H9 (cell line): ENCODE results near the gene KCNN3. TPM values are rescaled to one million over a fixed set of nuclear protein-coding genes. Genes with fewer than 3 reads are reported as not detected.

Experiments
- DNase-seq: peaks from one replicate; pipeline ENCODE4 v3.0.0-alpha.2; 2017
- H2AFZ ChIP-seq: one replicate; pipeline ENCODE4 v1.6.1; 2013; ENCODE audit warnings: mild to moderate bottlenecking, low read length, control low read depth, moderate library complexity
- H2AK5ac ChIP-seq: 2 replicates; pipeline ENCODE4 v1.6.1; 2013; ENCODE audit warnings: low read length, control low read depth, mixed read lengths; ENCODE audit not compliant: insufficient read length
- H2BK120ac ChIP-seq: one replicate; pipeline ENCODE4 v1.6.1; 2013; ENCODE audit warnings: low read depth, mild to moderate bottlenecking, low read length, control low read depth, inconsistent platforms; ENCODE audit not compliant: poor library complexity, severe bottlenecking
- H2BK12ac ChIP-seq: 2 replicates; pipeline ENCODE4 v1.6.1; 2013; ENCODE audit warnings: low read length, control low read depth, mixed read lengths, low read depth; ENCODE audit not compliant: insufficient read length
- H2BK15ac ChIP-seq: 2 replicates; pipeline ENCODE4 v1.6.1; 2013; ENCODE audit warnings: low read depth, low read length, control low read depth
- H2BK20ac ChIP-seq: one replicate; pipeline ENCODE4 v1.6.1; 2013; ENCODE audit warnings: low read depth, mild to moderate bottlenecking, low read length, control low read depth, inconsistent platforms; ENCODE audit not compliant: poor library complexity, severe bottlenecking
- H2BK5ac ChIP-seq: 2 replicates; pipeline ENCODE4 v1.6.1; 2013; ENCODE audit warnings: low read length, control low read depth, mixed read lengths; ENCODE audit not compliant: insufficient read length
- H3K14ac ChIP-seq: 2 replicates; pipeline ENCODE4 v1.6.1; 2013; ENCODE audit warnings: low read length, control low read depth; ENCODE audit not compliant: insufficient read depth
- H3K18ac ChIP-seq: 2 replicates; pipeline ENCODE4 v1.6.1; 2013; ENCODE audit warnings: low read depth, mild to moderate bottlenecking, mixed read lengths, low read length, control low read depth; ENCODE audit not compliant: insufficient read length
- H3K23ac ChIP-seq: 2 replicates; pipeline ENCODE4 v1.6.1; 2013; ENCODE audit warnings: low read length, control low read depth, mixed read lengths, low read depth; ENCODE audit not compliant: insufficient read length
- H3K23me2 ChIP-seq: 2 replicates; pipeline ENCODE4 v1.6.1; 2013; ENCODE audit warnings: low read depth, mild to moderate bottlenecking, mixed read lengths, low read length, control low read depth; ENCODE audit not compliant: insufficient read length, poor library complexity, severe bottlenecking
- H3K27ac ChIP-seq: 2 replicates; pipeline ENCODE4 v1.5.1; 2013; ENCODE audit warnings: low read length, control low read depth, mixed read lengths, low read depth; ENCODE audit not compliant: insufficient read length
- H3K27me3 ChIP-seq: 2 replicates; pipeline ENCODE4 v1.6.1; 2013; ENCODE audit warnings: low read length, control low read depth, inconsistent platforms; ENCODE audit not compliant: insufficient read depth
- H3K4ac ChIP-seq: 2 replicates; pipeline ENCODE4 v1.6.1; 2013; ENCODE audit warnings: low read depth, mild to moderate bottlenecking, control low read depth, inconsistent platforms, low read length, moderate library complexity
- H3K4me1 ChIP-seq: 2 replicates; pipeline ENCODE4 v1.6.1; 2013; ENCODE audit warnings: low read length, control low read depth, inconsistent platforms; ENCODE audit not compliant: insufficient read depth
- H3K4me2 ChIP-seq: 2 replicates; pipeline ENCODE4 v1.6.1; 2013; ENCODE audit warnings: low read length, control low read depth, mixed read lengths; ENCODE audit not compliant: insufficient read length, insufficient read depth
- H3K56ac ChIP-seq: 2 replicates; pipeline ENCODE4 v1.6.1; 2013; ENCODE audit warnings: low read depth, mild to moderate bottlenecking, mixed read lengths, low read length, control low read depth; ENCODE audit not compliant: insufficient read length
- H3K79me1 ChIP-seq: 2 replicates; pipeline ENCODE4 v1.6.1; 2013; ENCODE audit warnings: low read depth, mild to moderate bottlenecking, moderate library complexity, low read length, control low read depth, inconsistent platforms; ENCODE audit not compliant: insufficient read depth, poor library complexity, severe bottlenecking
- H3K79me2 ChIP-seq: 2 replicates; pipeline ENCODE4 v1.6.1; 2013; ENCODE audit warnings: low read length, control low read depth, inconsistent platforms; ENCODE audit not compliant: insufficient read depth
- H3K9ac ChIP-seq: 2 replicates; pipeline ENCODE4 v1.6.1; 2013; ENCODE audit warnings: low read length, control low read depth, mixed read lengths; ENCODE audit not compliant: insufficient read length; ENCODE audit errors: extremely low read depth
- H3K9me3 ChIP-seq: one replicate; pipeline ENCODE4 v1.6.1; 2013; ENCODE audit warnings: low read depth, low read length, inconsistent platforms; ENCODE audit not compliant: control insufficient read depth
- H3T11ph ChIP-seq: one replicate; pipeline ENCODE4 v1.6.1; 2013; ENCODE audit warnings: mild to moderate bottlenecking, low read length, control low read depth, inconsistent platforms
- H4K20me1 ChIP-seq: one replicate; pipeline ENCODE4 v1.6.1; 2013; ENCODE audit not compliant: control insufficient read depth, insufficient read length, insufficient read depth
- H4K5ac ChIP-seq: 2 replicates; pipeline ENCODE4 v1.6.1; 2013; ENCODE audit warnings: low read depth, mild to moderate bottlenecking, mixed read lengths, low read length, control low read depth; ENCODE audit not compliant: insufficient read length
- H4K8ac ChIP-seq: replicated peaks from 2 replicates; pipeline ENCODE4 v1.6.1; 2013; ENCODE audit warnings: low read length, control low read depth, mixed read lengths, low read depth; ENCODE audit not compliant: insufficient read length
- H4K91ac ChIP-seq: 2 replicates; pipeline ENCODE4 v1.6.1; 2013; ENCODE audit warnings: low read depth, mild to moderate bottlenecking, moderate library complexity, mixed read lengths, low read length, control low read depth; ENCODE audit not compliant: insufficient read length
- H3K27ac Mint-ChIP-seq, 3 experiments: 2 replicates in 2 of 3; 3 replicates in 1 of 3; pipeline ENCODE4 v1.8.0; 2020 to 2021; ENCODE audit warnings: mixed read lengths in 3 of 3, mild to moderate bottlenecking in 1 of 3, moderate library complexity in 1 of 3
- H3K27me3 Mint-ChIP-seq: 2 replicates; pipeline ENCODE4 v1.8.0; 2021; ENCODE audit warnings: low read depth, mild to moderate bottlenecking, moderate library complexity, mixed read lengths
- H3K36me3 Mint-ChIP-seq, 3 experiments: 2 replicates in 2 of 3; 3 replicates in 1 of 3; pipeline ENCODE4 v1.8.0; 2020 to 2021; ENCODE audit warnings: low read depth in 3 of 3, mixed read lengths in 3 of 3; ENCODE audit not compliant: insufficient read depth in 1 of 3
- H3K4me1 Mint-ChIP-seq, 2 experiments: 2 replicates each; pipeline ENCODE4 v1.8.0; 2020; ENCODE audit warnings: mixed read lengths in 2 of 2
- H3K4me3 Mint-ChIP-seq, 2 experiments: 2 replicates in 1 of 2; 3 replicates in 1 of 2; pipeline ENCODE4 v1.8.0; 2020 to 2021; ENCODE audit warnings: mild to moderate bottlenecking in 2 of 2, mixed read lengths in 2 of 2, moderate library complexity in 1 of 2
- H3K9me3 Mint-ChIP-seq, 2 experiments: 2 replicates in 1 of 2; 3 replicates in 1 of 2; pipeline ENCODE4 v1.8.0; 2020; ENCODE audit warnings: mild to moderate bottlenecking in 2 of 2, mixed read lengths in 2 of 2, moderate library complexity in 1 of 2
- CTCF ChIP-seq: fragments of 200-600 bp; sonication (generic); conservative IDR thresholded peaks from 3 replicates; pipeline ENCODE4 v1.8.0; 2021; ENCODE audit warnings: antibody characterized with exemption, mild to moderate bottlenecking
- WGBS: extraction: QIAGEN DNeasy Blood & Tissue Kit; methylation state at CpG from one replicate; pipeline ENCODE4 v1.1.7; 2013; ENCODE audit warnings: missing lambda C conversion rate, low lambda C conversion rate, mixed read lengths; ENCODE audit not compliant: insufficient read length; ENCODE audit errors: extremely low coverage; 5-methylcytosine and 5-hydroxymethylcytosine counted together
- total RNA-seq: library from RNA; stranded (reverse); gene quantifications from 2 replicates; pipeline ENCODE4 v1.2.1, GENCODE V29; 2021

The KCNN3 gene
- total RNA-seq, 1 experiment from 2014 or later, result 0.83 TPM

GRCh38 chr1:154842635-154843034, 27.4 kb downstream of the KCNN3 start:
- WGBS, result no CpG with 5 or more reads among the region's 8 CpGs
- Histone ChIP-seq H3K79me2 (no peaks in the 10 kb centered on the region), H4K5ac (no peak overlapping the region), H3K4ac (no peak overlapping the region), H4K8ac (no peak overlapping the region), H3K4me2 (no peak overlapping the region), H3K9me3 (no peaks in the 10 kb centered on the region), H2AFZ (no peak overlapping the region), H3K27me3 (no peaks in the 10 kb centered on the region), H4K20me1 (no peaks in the 10 kb centered on the region), H2AK5ac (no peak overlapping the region), H3K23ac (no peak overlapping the region), H3K23me2 (no peaks in the 10 kb centered on the region), H3T11ph (no peak overlapping the region), H2BK20ac (no peak overlapping the region), H3K4me1 (no peaks in the 10 kb centered on the region), H2BK120ac (no peak overlapping the region), H3K56ac (no peak overlapping the region), H2BK12ac (no peak overlapping the region), H2BK5ac (no peak overlapping the region), H3K79me1 (no peaks in the 10 kb centered on the region), H4K91ac (no peak overlapping the region), H3K18ac (no peak overlapping the region), H3K9ac (no peak overlapping the region), H3K27ac (no peak overlapping the region), H2BK15ac (no peak overlapping the region), H3K14ac (no peak overlapping the region)
- TF ChIP-seq CTCF, result no peak
- no peak for DNase-seq
- Mint-ChIP-seq H3K4me1 (peaks cover 21 to 50% of the 10 kb centered on the region in 2 experiments), H3K36me3 (no peaks in the 10 kb centered on the region), H3K9me3 (no peaks in the 10 kb centered on the region), H3K27me3 (no peaks in the 10 kb centered on the region; the same call in 1 of the 2 replicates), H3K4me3 (no peak overlapping the region), H3K27ac (no peak overlapping the region; a peak in 1 of 7 replicates)
